GM12872 (cell line): Measurements from ENCODE around the gene DVL1.

Source experiments
- TF ChIP-seq, protein P1 (sequence below): IDR thresholded peaks from 3 replicates; pipeline ENCODE4 v1.5.1; 2011; ENCODE audit warnings: low read depth, mild to moderate bottlenecking, low read length, moderate library complexity; ENCODE audit not compliant: insufficient read depth

Gene DVL1

DNA sequence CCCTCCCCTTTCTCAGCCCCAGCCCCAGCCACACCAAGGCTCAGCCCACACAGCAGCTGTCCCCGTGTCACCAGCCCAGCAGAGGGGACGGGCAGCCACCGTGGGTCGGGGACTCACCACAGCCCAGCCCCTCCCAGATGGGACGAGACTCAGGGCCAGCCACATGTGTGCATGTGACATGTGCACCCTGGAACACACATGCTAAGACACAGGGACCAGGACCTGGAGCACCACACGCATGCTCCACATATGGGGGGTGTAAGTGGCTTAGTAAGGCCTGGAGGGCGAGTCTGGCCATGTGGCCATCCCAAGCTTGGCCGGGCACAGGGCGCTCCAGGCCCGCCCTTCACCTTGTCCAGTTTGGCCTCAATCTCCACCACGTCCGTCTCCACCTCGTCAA is 45.5 kb downstream of the DVL1 start:
- TF ChIP-seq, protein P1, sequence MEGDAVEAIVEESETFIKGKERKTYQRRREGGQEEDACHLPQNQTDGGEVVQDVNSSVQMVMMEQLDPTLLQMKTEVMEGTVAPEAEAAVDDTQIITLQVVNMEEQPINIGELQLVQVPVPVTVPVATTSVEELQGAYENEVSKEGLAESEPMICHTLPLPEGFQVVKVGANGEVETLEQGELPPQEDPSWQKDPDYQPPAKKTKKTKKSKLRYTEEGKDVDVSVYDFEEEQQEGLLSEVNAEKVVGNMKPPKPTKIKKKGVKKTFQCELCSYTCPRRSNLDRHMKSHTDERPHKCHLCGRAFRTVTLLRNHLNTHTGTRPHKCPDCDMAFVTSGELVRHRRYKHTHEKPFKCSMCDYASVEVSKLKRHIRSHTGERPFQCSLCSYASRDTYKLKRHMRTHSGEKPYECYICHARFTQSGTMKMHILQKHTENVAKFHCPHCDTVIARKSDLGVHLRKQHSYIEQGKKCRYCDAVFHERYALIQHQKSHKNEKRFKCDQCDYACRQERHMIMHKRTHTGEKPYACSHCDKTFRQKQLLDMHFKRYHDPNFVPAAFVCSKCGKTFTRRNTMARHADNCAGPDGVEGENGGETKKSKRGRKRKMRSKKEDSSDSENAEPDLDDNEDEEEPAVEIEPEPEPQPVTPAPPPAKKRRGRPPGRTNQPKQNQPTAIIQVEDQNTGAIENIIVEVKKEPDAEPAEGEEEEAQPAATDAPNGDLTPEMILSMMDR: no peak

DNA sequence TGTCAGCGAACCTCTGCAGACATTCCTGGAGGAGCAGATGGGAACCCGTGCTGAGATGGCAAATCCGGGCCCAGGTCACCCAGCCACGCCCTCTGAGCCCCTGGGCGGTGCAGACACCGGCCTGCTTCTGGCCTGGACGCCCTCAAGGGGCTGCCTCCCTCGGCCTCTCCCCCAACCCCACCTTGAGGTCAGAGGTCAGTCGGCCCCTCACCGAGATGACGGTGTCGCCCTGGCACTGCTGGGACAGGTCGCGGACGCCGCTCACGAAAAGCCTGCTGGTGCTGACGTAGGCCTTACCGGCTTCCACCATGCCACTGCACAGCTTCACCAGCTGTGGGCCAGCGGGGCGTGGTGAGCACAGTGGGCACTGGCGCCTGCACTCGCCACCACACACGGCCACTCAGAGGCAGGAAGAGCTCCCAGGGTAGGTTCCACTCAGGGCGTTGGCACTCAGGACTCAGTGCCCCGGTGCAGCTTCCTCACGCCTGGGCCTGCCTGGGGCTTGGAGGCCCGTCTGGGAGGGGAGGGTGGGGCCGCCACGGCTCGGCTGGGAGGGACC is 46.2 kb downstream of the DVL1 start:
- TF ChIP-seq, protein P1: no peak

DNA sequence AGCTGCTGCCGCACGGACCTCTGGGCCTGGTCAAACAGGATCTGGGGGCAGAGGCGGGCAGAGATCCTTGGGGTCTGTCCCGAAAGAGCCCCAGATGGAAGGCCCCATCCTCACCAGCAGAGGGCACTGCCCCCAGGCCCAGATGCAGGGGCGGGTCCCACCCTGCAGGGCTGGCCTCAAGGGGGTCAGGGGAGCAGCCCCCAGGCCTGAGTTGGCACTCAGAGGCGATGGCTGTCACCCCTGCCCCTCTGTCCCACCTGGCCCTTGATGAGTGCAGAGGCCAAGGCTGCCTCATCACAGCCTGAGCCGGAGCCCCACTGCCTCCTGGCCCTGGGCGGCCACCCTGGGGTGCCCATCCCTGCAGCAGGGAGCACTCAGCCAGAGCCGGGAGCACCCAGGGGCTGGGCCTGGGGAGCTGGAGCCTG is 47.2 kb downstream of the DVL1 start:
- TF ChIP-seq, protein P1: peak; percentile 65

DNA sequence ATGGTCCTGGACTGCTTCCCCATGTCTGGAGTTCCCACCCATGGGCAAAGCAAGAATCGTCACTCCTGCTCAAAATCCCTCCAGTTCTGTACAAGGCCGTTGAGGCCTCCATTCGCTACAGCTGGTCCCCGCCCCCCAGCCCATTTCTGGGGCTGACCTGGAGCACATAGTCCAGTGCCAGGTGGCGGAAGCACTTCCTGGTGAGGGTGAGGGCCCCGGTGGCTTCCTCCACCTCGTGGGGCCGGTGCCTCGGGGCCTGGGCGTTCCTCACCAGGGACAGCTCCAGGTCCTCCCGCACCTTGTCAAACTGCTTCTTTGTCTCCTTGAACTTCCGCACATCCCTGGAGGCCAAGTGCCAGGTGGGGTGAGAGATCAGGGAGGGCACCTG is 48.9 kb downstream of the DVL1 start:
- TF ChIP-seq, protein P1: no peak

DNA sequence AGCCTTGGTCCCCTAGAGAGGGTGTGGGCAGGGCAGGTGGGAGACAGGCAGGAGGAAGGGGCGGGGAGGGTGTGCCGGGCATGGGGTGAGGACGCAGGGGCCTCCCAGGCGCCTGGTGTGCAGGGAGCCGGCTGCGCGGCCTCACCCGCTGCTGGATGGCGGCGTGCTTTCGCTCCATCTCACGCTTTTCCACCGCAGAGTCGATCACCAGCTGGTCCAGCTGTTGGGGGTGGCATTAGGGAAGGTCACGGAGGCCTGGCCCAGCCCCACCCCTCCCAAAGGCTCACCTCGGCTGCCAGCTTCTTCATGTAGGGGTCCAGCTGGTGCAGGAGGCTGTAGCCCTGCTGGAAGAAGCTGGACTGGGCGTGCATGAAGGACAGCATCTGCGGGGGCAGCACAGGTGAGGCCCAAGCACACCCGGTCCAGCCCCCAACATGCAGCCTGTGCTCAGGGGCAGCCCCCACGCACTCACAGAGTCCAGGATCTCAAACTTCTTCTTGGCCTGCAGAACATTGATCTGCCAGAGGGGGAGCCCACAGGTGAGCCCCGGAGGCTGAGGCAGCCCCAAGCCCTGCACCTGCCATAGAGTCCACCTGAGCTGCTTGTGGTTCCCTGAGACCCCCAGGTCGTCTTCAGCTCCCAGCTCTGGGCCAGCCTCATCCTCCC is 49.4 kb downstream of the DVL1 start:
- TF ChIP-seq, protein P1: peak; percentile 73

DNA sequence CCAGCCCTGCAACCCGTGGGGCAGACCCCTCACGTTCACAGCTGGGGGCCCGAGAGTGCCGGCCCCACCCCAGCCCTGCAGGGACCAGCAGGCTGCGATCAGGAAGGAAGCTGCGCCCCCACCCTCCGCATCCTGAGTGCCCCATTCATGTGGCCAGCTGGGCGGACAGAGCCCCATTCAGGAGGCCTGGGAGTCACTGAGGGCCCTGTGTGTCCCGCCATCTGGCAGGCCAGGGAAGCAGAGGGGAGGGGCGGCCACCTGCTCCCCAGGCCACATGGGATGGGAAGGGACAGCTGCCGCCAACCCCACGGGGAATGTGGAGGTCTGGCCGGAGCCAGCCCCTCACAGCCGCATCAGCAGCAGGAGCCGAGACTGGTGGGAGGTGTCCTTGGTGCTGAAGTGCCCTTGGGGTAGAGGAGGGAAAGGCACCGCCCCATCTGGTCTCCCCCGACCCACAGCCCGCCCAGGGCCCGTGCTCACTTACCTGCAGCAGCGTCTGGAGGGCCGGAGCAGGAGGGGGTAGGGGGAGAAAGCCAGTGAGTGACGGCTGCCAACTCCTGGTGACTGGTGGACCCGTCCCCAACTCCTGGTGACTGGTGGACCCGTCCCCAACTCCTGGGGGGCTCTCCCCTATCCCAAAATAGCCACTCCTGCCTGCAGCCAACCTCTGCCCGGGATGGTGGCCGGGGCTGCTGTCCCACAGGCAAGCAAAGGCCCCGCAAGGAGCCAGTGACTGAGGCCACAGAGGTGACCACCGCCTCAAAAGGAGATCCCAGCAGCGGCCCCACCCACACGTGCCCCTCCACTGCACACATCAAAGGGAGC is 50.1 kb downstream of the DVL1 start:
- TF ChIP-seq, protein P1: no peak

DNA sequence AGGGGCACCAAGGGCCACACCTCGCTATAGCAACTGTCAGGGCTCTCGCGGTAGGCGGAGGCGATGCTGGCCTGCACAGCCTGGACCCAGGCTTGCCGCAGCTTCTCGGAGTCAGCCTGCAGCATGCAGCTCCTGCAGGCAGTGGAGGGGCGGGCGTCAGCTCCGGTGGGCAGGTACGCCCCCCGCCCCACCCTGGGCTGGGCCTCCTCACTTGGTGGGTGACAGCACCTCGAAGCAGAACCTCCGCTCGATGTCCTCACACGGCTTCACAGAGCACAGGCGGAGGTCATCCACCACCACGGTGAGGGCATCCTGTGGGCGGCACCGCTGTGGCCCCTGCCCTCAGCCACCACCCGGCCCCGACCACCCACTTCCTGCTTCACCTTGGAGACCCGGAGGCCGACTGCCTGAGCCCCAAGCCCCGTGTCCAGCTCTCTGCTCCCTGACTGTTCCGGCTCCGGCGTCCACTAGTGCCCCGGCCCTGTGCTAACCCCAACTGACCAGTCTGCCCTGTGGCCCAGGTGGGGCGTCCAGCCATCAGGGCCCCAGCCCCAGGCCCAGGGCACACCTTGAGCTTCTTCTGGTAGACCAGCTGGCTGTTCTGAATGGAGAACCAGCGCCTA is 51.3 kb downstream of the DVL1 start:
- TF ChIP-seq, protein P1: no peak
